Upper lobe of right lung (tissue), 1 donor: Measurements from ENCODE around the gene U2AF1L4. TPM values are rescaled to one million over a fixed set of nuclear protein-coding genes. Genes with fewer than 3 reads are reported as not detected.

Source experiments
- ATAC-seq: fragments of 200-7000 bp; cut with Tn5 transposase; one replicate; pipeline ENCODE4 v1.9.1; 2020; ENCODE audit warnings: mild to moderate bottlenecking, moderate library complexity
- DNase-seq: peaks from one replicate; pipeline ENCODE4 v3.0.0-alpha.2; 2020
- H3K27ac ChIP-seq: fragments of 200-600 bp; one replicate; pipeline ENCODE4 v1.8.0; 2022
- H3K27me3 ChIP-seq: fragments of 200-600 bp; one replicate; pipeline ENCODE4 v1.8.0; 2022; ENCODE audit warnings: mild to moderate bottlenecking
- H3K36me3 ChIP-seq: fragments of 200-600 bp; one replicate; pipeline ENCODE4 v1.8.0; 2022
- H3K4me1 ChIP-seq: fragments of 200-600 bp; one replicate; pipeline ENCODE4 v1.8.0; 2022
- H3K4me3 ChIP-seq: fragments of 200-600 bp; one replicate; pipeline ENCODE4 v1.8.0; 2022; ENCODE audit warnings: mild to moderate bottlenecking
- H3K9me3 ChIP-seq: fragments of 200-600 bp; one replicate; pipeline ENCODE4 v1.8.0; 2022
- CTCF ChIP-seq: fragments of 200-600 bp; IDR thresholded peaks from one replicate; pipeline ENCODE4 v1.8.0; 2022; ENCODE audit warnings: antibody characterized with exemption
- intact Hi-C: fragments of 100-400 bp; cut with DNase I; formaldehyde crosslinking; loops from one replicate; pipeline ENCODE4 v1.11.0; 2022
- total RNA-seq: library from RNA; stranded (reverse); fragmentation: NEBNext Ultra II Directional; extraction: Animal tissue kit (Norgen Biotek cat#: 25700); gene quantifications from one replicate; pipeline ENCODE4 v1.2.1, GENCODE V29; 2021
- donor health status: DM: no; HTN: yes; CAD: no; lungs with severe emphysema.

U2AF1L4 gene
- total RNA-seq, 1 donor from 2014 or later: 26.3 TPM

GRCh38 chr19:35756377-35757230 lies 11.4 kb upstream of the U2AF1L4 start, which contains the start of gene HSPB6:
Gene HSPB6, minus strand, starts transcription at chr19:35757029. Its CDS starts 21 bp downstream, at chr19:35757008.
- Histone ChIP-seq H3K36me3 (peaks cover 28% of the 10 kb centered on the region), H3K9me3 (no peaks in the 10 kb centered on the region), H3K4me3 (peak within 1 kb of the TSS; percentile 98), H3K4me1 (peaks cover 18% of the 10 kb centered on the region), H3K27ac (peak within 1 kb of the TSS; percentile 98), H3K27me3 (no peaks in the 10 kb centered on the region)
- intact Hi-C loops: no loop called here
- no peak for ATAC-seq
- DNase-seq: peak; percentile 69
- TF ChIP-seq CTCF: no peak

GRCh38 chr19:35755550-35756376 lies 10.5 kb upstream of the U2AF1L4 start:
- intact Hi-C loops: no loop called here
- Histone ChIP-seq H3K9me3 (no peaks in the 10 kb centered on the region), H3K4me1 (peaks cover 18% of the 10 kb centered on the region), H3K27ac (peak overlapping the region; percentile 98), H3K27me3 (no peaks in the 10 kb centered on the region), H3K36me3 (peaks cover 30% of the 10 kb centered on the region), H3K4me3 (peak overlapping the region; percentile 47)
- DNase-seq (peak; percentile 77), ATAC-seq (peak; percentile 1)
- TF ChIP-seq CTCF: no peak

GRCh38 chr19:35755131-35755549 lies 9.9 kb upstream of the U2AF1L4 start:
- intact Hi-C loops: no loop called here
- H3K4me3 ChIP-seq: peak overlapping the region; percentile 47
- H3K9me3 ChIP-seq: no peaks in the 10 kb centered on the region
- H3K36me3 ChIP-seq: peaks cover 30% of the 10 kb centered on the region
- peak; percentile 0 for ATAC-seq
- peak; percentile 64 for DNase-seq
- H3K27ac ChIP-seq: peak overlapping the region; percentile 47
- no peaks in the 10 kb centered on the region for H3K27me3 ChIP-seq
- peaks cover 18% of the 10 kb centered on the region for H3K4me1 ChIP-seq
- no peak for TF ChIP-seq CTCF

- Histone ChIP-seq H3K9me3 (no peaks in the 10 kb centered on the region), H3K27ac (peak overlapping the region; percentile 47), H3K36me3 (peaks cover 30% of the 10 kb centered on the region), H3K4me3 (no peak overlapping the region), H3K4me1 (peaks cover 21% of the 10 kb centered on the region), H3K27me3 (no peaks in the 10 kb centered on the region)
- intact Hi-C loops: no loop called here
- TF ChIP-seq CTCF: no peak
- DNase-seq: no peak
- ATAC-seq: no peak
These were observed 9.3 kb upstream of the U2AF1L4 start for GRCh38 chr19:35754370-35755130.

GRCh38 chr19:35753634-35754369 lies 8.6 kb upstream of the U2AF1L4 start:
- intact Hi-C loops: no loop called here
- H3K36me3 ChIP-seq: peaks cover 30% of the 10 kb centered on the region
- no peak overlapping the region for H3K4me3 ChIP-seq
- H3K27ac ChIP-seq: no peak overlapping the region
- peaks cover 22% of the 10 kb centered on the region for H3K4me1 ChIP-seq
- ATAC-seq: no peak
- no peak for DNase-seq
- no peak for TF ChIP-seq CTCF
- no peaks in the 10 kb centered on the region for H3K27me3 ChIP-seq
- H3K9me3 ChIP-seq: no peaks in the 10 kb centered on the region
